Left lung (tissue), 10 donors: Measurements from ENCODE around the gene TMEM117. TPM values are rescaled to one million over a fixed set of nuclear protein-coding genes. Genes with fewer than 3 reads are reported as not detected.

Experiments
- ATAC-seq: fragments of 200-7000 bp; cut with Tn5 transposase; one replicate; pipeline ENCODE4 v1.9.1; 2020; ENCODE audit warnings: moderate library complexity
- DNase-seq, 4 donors: peaks; one replicate each; pipeline ENCODE4 v3.0.0-alpha.2; 2013 to 2020
- H3K27ac ChIP-seq, 2 donors: fragments of 200-600 bp; sonication (generic) in 1 of 2; one replicate each; pipeline versions ENCODE4 v1.5.0 to v1.8.0; 2020 to 2021
- H3K27me3 ChIP-seq, 2 donors: fragments of 200-600 bp; sonication (generic) in 1 of 2; one replicate each; pipeline versions ENCODE4 v1.5.0 to v1.8.0; 2020 to 2021
- H3K36me3 ChIP-seq, 2 donors: fragments of 200-600 bp; sonication (generic) in 1 of 2; one replicate each; pipeline versions ENCODE4 v1.5.0 to v1.8.0; 2020 to 2021
- H3K4me1 ChIP-seq, 2 donors: fragments of 200-600 bp; one replicate each; pipeline ENCODE4 v1.8.0; 2021
- H3K4me3 ChIP-seq, 2 donors: fragments of 200-600 bp; sonication (generic) in 1 of 2; one replicate each; pipeline versions ENCODE4 v1.5.0 to v1.8.0; 2020 to 2021; ENCODE audit warnings: mild to moderate bottlenecking in 1 of 2
- H3K9me3 ChIP-seq, 2 donors: fragments of 200-600 bp; sonication (generic) in 1 of 2; one replicate each; pipeline versions ENCODE4 v1.5.0 to v1.8.0; 2020 to 2021
- CTCF ChIP-seq, 2 donors: fragments of 200-600 bp; sonication (generic) in 1 of 2; IDR thresholded peaks; one replicate each; pipeline versions ENCODE4 v1.5.0 to v1.8.0; 2021; ENCODE audit warnings: antibody characterized with exemption in 2 of 2
- intact Hi-C, 2 donors: fragments of 100-400 bp; cut with DNase I; formaldehyde crosslinking; loops; one replicate each; pipeline versions ENCODE4 v1.11.2 to v1.14.2; 2022
- polyA plus RNA-seq, 6 donors: library from polyadenylated mRNA; unstranded; fragments of 120-200 nt; gene quantifications; one replicate each; pipeline ENCODE4 v1.2.1, GENCODE V29; 2013; ENCODE audit not compliant: insufficient read length in 6 of 6
- total RNA-seq, 2 donors: library from RNA; stranded (reverse); fragmentation: NEBNext Ultra II Directional; extraction: Animal tissue kit (Norgen Biotek cat#: 25700); gene quantifications; one replicate each; pipeline ENCODE4 v1.2.1, GENCODE V29; 2021
- donor health status: DM: no; HTN: yes; CAD: no.
- donor health status: DM: no; HTN: no; CAD: no.

TMEM117 gene
- total and polyA plus RNA-seq, 8 donors: 3.9 to 7.9 (median 6.7) TPM

- H3K27ac ChIP-seq: no peak overlapping the region
- intact Hi-C loops: no loop called here
Observed at GRCh38 chr12:44059476-44059875, 223.6 kb downstream of the TMEM117 start.

GRCh38 chr12:44063671-44064070 lies 227.8 kb downstream of the TMEM117 start:
- Histone ChIP-seq H3K36me3 (no peaks in the 10 kb centered on the region), H3K4me3 (no peak overlapping the region), H3K27me3 (no peaks in the 10 kb centered on the region), H3K9me3 (no peaks in the 10 kb centered on the region), H3K27ac (no peak overlapping the region), H3K4me1 (no peaks in the 10 kb centered on the region)
- DNase-seq (no peak), ATAC-seq (no peak)
- intact Hi-C loops: no loop called here
- no peak for TF ChIP-seq CTCF (IDR thresholded peaks at IDR 0.05)

More at GRCh38 chr12:44059476-44059875, 223.6 kb downstream of the TMEM117 start:
- H3K36me3 ChIP-seq: no peaks in the 10 kb centered on the region
- no peak for TF ChIP-seq CTCF (IDR thresholded peaks at IDR 0.05)
- no peaks in the 10 kb centered on the region for H3K27me3 ChIP-seq
- H3K9me3 ChIP-seq: no peaks in the 10 kb centered on the region
- H3K4me3 ChIP-seq: no peak overlapping the region
- no peaks in the 10 kb centered on the region for H3K4me1 ChIP-seq
- DNase-seq (no peak), ATAC-seq (no peak)

GRCh38 chr12:44076871-44077270 lies 241.0 kb downstream of the TMEM117 start:
- TF ChIP-seq CTCF (IDR thresholded peaks at IDR 0.05): no peak
- Histone ChIP-seq H3K36me3 (no peaks in the 10 kb centered on the region), H3K27me3 (no peaks in the 10 kb centered on the region), H3K9me3 (no peaks in the 10 kb centered on the region), H3K4me1 (no peaks in the 10 kb centered on the region), H3K4me3 (no peak overlapping the region), H3K27ac (no peak overlapping the region)
- ATAC-seq (no peak), DNase-seq (no peak)
- intact Hi-C loops: no loop called here

GRCh38 chr12:44077294-44077693 lies 241.4 kb downstream of the TMEM117 start:
- Histone ChIP-seq H3K4me1 (no peaks in the 10 kb centered on the region), H3K27ac (no peak overlapping the region), H3K9me3 (no peaks in the 10 kb centered on the region), H3K27me3 (no peaks in the 10 kb centered on the region), H3K4me3 (no peak overlapping the region), H3K36me3 (no peaks in the 10 kb centered on the region)
- intact Hi-C loops: no loop called here
- no peak for TF ChIP-seq CTCF (IDR thresholded peaks at IDR 0.05)
- DNase-seq: no peak
- no peak for ATAC-seq

- H3K4me1 ChIP-seq: no peaks in the 10 kb centered on the region
- H3K4me3 ChIP-seq: no peak overlapping the region
- no peak for TF ChIP-seq CTCF (IDR thresholded peaks at IDR 0.05)
- DNase-seq (no peak), ATAC-seq (no peak)
- H3K36me3 ChIP-seq: no peaks in the 10 kb centered on the region
- no peak overlapping the region for H3K27ac ChIP-seq
- H3K9me3 ChIP-seq: no peaks in the 10 kb centered on the region
- intact Hi-C loops: no loop called here
- H3K27me3 ChIP-seq: no peaks in the 10 kb centered on the region
Observed at GRCh38 chr12:44078273-44078672, 242.4 kb downstream of the TMEM117 start.
